HG02763 (cell line): ENCODE results near the gene PRKG1.

Experiments
- ATAC-seq: cut with Tn5 transposase; IDR thresholded peaks from one replicate; pipeline ENCODE4 v1.9.1; 2021; ENCODE audit warnings: mild to moderate bottlenecking, moderate library complexity; ENCODE audit not compliant: unreplicated experiment

PRKG1 gene

DNA sequence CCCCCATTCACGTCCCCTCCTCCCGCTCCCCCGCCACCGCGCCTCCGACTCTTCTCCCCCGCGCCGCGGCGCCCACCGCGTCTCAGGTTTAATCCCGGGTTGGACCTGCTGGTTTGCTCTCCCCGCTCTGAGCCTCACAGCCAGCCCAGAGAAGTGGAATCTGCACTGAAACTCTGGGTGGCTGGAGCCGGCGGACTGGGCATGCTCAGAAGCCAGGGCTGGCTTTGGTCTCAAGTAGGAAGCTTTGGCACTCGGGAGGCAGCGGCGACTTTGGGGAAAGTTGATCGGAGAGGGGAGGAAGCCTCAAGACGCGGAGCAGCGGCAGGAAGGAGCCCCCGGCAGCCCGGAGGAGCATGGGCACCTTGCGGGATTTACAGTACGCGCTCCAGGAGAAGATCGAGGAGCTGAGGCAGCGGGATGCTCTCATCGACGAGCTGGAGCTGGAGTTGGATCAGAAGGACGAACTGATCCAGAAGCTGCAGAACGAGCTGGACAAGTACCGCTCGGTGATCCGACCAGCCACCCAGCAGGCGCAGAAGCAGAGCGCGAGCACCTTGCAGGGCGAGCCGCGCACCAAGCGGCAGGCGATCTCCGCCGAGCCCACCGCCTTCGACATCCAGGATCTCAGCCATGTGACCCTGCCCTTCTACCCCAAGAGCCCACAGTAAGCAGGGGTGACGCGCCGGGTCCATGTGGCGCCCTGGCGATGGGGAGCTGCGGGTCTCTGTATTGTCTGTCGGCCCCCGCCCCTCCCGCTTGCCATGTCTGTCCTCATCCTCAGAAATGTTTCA, at the start of gene PRKG1:
Gene PRKG1 (plus strand): TSS at position 250 of the 791 bp plus-strand sequence.
- ATAC-seq = no peak

DNA sequence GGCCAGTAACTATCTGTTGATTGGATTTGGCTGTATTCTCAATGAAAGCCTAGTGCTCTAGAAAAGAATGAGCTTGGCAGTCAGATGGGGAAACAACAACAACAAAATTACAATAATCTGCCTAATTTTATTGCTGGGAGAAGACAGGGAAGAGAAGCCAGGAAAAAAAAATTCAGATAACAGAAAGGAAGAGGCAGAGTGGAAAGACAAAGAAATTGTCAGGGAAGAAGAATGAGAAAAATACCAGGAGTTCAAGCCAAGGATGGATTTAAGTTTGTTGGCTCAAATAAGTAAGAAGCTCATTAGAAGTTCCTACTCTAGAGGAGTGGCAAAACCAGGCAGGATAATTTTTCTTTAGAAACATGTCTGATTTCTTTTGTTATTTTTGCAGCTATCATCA, 45.9 kb upstream of the PRKG1 start:
- no peak for ATAC-seq

DNA sequence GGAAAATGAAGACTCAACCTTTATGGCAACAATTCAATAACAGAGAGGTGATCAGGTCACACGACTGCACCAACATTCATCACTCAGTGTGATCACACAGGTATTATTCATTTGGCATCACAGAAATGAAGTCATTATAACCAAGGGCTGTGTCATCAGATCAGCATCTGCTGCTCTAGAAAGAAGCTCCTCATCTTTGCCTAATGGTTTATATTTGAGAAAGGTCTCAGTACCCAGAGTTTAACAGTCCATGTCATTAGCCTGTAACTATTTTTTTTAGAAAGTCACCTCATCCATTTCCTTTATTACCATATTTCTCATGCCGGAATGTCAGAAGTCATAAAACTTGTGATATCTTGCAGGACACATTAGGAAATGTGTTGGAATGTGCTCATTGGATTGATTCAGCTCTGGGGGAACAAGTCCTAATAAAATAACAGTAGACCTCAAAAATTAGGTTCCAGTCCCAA, 45.1 kb upstream of the PRKG1 start:
- ATAC-seq = no peak

DNA sequence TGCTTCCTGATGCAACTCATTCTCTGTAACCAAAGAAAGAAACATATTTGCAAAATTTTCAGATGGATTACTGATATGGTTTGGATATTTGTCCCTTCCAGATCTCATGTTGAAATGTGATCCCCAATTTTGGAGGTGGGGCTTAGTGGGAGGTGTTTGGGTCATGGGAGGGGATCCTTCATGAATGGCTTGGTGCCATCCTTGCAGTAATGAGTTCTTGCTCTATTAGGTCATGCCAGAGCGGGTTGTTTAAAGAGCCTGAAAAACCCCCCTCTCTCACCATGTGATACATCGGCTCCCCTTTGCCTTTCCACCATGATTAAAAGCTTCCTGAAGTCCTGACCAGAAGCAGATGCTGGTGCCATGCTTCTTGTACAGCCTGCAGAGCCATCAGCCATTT, 43.8 kb upstream of the PRKG1 start:
- ATAC-seq = no peak

- no peak for ATAC-seq
Measured at GRCh38 chr10:51031950-51032349, 42.3 kb upstream of the PRKG1 start.

DNA sequence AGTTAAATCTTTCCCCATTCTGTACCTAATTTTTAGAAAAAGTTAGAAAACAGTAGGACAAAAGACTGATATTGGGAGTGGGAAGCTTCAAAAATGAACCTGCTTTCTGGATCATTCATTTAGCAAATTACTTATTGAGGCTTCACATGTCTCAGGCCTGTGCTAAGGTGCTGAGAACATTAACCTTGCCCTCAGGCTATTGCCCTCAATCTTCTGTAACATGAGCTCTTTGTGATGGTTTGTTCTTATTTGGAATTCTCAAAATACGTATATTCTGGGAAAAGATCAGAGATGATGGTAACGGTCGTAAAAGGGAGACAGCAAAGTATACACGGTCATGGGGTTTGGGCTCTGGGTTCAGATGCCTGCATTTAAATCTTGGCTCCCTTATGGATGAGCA, 39.5 kb upstream of the PRKG1 start:
- no peak for ATAC-seq

- no peak for ATAC-seq
Measured at GRCh38 chr10:51035344-51035743, 38.9 kb upstream of the PRKG1 start.

DNA sequence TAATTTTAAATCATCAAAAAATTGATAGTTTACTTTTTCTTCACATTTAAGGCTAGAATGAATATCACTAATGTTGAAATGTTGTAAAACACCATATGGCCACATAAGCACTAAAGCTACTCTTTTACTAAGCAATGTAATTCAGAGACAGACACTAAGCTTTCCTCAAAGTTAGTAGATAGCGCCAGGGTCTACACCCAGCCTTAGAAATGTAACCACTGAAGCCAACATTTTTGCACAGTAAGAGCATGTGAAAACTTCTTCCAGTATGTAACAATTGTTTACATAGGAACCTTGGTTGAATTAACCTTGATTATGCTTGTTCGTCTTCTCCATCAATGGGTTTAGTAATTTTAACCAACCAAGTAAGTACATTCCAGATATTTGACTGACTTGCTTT, 28.4 kb upstream of the PRKG1 start:
- no peak for ATAC-seq

DNA sequence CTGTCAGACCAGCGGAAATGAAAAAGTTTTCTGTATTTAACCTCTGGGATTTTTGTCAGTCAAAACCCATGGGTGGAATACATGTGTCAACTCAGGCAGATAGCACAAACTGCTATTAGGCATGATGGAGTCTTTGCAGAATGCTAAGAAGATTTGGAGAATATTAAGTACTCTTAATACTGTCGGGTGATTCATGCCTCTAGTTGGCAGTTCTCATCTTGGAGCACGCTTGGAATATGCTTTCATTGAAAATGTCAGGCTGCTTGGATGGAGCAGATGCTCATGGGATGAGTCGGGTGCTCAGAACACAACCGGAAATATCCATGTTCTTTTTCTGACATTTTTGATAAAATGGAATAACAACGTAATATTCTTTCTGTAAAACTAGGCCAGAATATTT, 27.6 kb upstream of the PRKG1 start:
- no peak for ATAC-seq

DNA sequence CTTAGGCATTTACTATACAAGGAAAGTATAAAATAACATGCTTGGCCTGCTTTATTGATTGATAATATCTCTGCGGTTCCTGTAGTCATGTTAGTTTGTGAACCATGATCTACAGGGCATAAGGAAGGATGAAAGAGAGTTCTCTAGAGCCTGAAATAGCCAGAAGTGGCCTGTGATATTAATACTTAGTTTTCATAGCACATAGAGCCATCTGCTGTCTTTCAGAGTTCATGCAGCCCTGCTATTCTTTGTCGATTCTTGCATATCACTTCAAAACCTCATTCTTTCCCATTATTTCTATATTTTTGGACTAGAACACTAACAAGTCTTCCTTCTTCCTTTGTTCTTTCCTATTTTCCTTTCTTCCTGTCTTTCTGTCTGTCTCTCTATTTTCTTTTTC, 26.4 kb upstream of the PRKG1 start:
- ATAC-seq = no peak

DNA sequence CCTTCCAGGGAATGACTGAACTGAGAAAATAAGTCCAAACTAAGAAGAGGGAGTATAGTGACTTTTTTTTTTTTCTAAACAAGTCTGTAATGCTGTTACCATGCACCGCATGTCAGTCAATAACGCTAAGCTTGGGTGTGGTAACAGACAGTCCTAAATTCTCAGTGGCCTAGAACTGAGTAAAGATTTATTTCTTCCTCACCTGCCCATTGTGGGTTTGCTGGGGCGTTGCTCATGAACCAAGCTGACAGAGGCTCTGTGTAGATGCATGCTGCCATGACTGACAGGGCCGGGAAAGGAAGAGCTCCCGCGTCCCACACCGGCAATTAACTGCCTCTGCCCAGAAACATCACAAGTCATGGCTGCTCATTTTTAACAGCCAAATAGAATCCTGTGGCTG, 25.5 kb upstream of the PRKG1 start:
- ATAC-seq = no peak

GRCh38 chr10:51052163-51052562, 22.1 kb upstream of the PRKG1 start:
- ATAC-seq = no peak

GRCh38 chr10:51057925-51058324, 16.4 kb upstream of the PRKG1 start:
- no peak for ATAC-seq

DNA sequence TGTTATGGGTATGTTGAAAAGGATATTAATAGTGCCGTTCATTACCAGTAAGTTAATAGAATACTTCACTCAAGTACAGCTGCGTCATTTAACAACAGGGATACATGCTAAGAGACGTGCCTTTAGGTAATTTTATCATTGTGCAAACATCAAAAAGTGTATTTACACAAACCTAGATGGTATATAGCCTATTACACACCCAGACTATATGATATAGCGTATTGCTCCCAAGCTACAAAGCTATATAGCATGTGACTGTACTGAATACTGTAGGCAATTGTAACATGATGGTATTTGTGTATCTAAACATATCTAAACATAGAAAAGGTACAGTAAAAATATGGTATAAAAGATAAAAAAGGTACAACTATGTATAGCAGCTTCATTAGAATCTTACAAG, 11.1 kb upstream of the PRKG1 start:
- no peak for ATAC-seq

- ATAC-seq = no peak
Measured at GRCh38 chr10:51063659-51064535, 10.4 kb upstream of the PRKG1 start.

DNA sequence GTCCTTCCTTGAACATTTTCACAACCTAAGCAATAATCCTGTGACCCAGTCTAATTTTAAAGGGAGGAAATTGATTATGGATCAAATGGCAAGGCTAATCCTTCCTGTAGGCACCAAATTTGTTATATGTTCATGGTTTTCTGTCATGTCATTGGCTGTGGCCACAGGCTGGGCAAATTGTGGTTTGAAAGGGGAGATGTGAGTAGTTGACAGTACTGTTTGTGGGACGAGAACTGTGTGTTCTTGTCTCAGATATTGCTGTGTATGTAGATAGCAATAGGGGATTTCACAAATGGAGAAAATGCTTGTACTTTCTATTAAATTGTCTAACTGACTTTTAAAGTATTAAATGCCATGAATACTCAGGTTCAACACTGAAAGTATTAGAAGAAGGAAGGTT, 8.1 kb upstream of the PRKG1 start:
- ATAC-seq = no peak

DNA sequence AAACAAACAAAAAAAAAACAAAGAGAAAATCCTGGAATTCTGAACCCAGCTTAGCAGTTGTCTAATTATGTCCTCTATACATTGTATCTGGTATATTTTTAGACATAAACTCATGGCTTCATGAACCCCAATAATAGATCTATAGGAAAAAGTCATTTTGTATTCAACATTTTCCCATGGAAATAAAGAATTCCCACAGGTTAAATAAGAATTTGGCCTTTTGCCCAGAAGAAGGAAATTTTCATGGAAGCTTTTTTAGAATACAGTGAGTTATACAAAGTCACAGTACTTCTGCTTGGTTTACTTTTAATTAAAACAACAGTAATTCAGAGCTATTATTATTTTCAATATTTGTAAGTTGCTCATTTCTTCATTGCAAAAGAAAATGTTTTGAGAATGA, 2.1 kb upstream of the PRKG1 start:
- ATAC-seq = no peak

GRCh38 chr10:51072921-51073434, 1.3 kb upstream of the PRKG1 start:
- ATAC-seq = no peak

GRCh38 chr10:51073453-51074237, 642 bp upstream of the PRKG1 start:
- ATAC-seq = no peak

- ATAC-seq = no peak
Measured at GRCh38 chr10:51075043-51075872, 971 bp downstream of the PRKG1 start.
